Measurements from ENCODE around the gene LMX1A. TPM values are rescaled to one million over a fixed set of nuclear protein-coding genes. Genes with fewer than 3 reads are reported as not detected.

LMX1A gene
- total RNA-seq, 1 experiment from 2014 or later, result not detected

DNA sequence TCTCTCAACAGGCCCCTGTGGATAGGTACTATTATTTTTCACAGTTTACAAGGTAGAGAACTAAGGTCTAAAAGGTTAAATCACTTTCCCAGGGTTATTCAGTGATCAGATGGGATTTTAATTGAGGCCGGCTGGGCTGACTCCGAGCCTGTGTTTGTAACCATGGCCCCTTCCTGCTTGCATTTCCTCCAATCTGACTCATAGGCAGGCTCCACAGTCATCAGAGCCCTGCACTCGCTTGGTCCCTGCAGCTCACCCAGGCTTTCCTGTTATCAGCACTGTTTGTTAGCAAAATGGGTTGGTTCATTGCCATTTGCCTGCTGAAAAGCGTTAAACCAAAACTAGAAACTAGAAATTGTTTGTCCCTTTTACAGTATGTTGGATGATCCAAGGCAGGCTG lies 41.4 kb upstream of the LMX1A start:
- Mint-ChIP-seq H3K4me1 (ENCODE audit: insufficient read depth, unreplicated experiment) (peaks cover 13% of the 10 kb centered on the region), H3K9me3 (ENCODE audit: unreplicated experiment) (no peaks in the 10 kb centered on the region), H3K4me3 (ENCODE audit: unreplicated experiment) (no peak overlapping the region), H3K27ac (ENCODE audit: low read depth, unreplicated experiment) (no peak overlapping the region), H3K36me3 (ENCODE audit: insufficient read depth, unreplicated experiment) (no peaks in the 10 kb centered on the region), H3K27me3 (ENCODE audit: insufficient read depth, unreplicated experiment) (peaks cover 33% of the 10 kb centered on the region)
- ChIA-PET POLR2A (interaction anchor here (1.5 kb wide), 1 partner anchor 15 kb away, joined by 6 read pairs; no protein-coding TSS in a partner anchor), CTCF (interaction anchor here (0.7 to 11.8 kb wide), 9 partner anchors 9 to 530 kb away, joined by 3 to 557 read pairs (median 4); no protein-coding TSS in a partner anchor)
- intact Hi-C loops (cut with micrococcal nuclease), result loop anchor here (10.0 kb wide), 1 partner anchor 317 kb away; no protein-coding TSS in a partner anchor
- no TSS peak for BruUV-seq (replicated peaks)
- DNase-seq (ENCODE audit: unreplicated experiment), result peak; percentile 34
- TF ChIP-seq, protein P1, sequence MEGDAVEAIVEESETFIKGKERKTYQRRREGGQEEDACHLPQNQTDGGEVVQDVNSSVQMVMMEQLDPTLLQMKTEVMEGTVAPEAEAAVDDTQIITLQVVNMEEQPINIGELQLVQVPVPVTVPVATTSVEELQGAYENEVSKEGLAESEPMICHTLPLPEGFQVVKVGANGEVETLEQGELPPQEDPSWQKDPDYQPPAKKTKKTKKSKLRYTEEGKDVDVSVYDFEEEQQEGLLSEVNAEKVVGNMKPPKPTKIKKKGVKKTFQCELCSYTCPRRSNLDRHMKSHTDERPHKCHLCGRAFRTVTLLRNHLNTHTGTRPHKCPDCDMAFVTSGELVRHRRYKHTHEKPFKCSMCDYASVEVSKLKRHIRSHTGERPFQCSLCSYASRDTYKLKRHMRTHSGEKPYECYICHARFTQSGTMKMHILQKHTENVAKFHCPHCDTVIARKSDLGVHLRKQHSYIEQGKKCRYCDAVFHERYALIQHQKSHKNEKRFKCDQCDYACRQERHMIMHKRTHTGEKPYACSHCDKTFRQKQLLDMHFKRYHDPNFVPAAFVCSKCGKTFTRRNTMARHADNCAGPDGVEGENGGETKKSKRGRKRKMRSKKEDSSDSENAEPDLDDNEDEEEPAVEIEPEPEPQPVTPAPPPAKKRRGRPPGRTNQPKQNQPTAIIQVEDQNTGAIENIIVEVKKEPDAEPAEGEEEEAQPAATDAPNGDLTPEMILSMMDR (IDR thresholded peaks at IDR 0.05; ENCODE audit: unreplicated experiment), result no peak

DNA sequence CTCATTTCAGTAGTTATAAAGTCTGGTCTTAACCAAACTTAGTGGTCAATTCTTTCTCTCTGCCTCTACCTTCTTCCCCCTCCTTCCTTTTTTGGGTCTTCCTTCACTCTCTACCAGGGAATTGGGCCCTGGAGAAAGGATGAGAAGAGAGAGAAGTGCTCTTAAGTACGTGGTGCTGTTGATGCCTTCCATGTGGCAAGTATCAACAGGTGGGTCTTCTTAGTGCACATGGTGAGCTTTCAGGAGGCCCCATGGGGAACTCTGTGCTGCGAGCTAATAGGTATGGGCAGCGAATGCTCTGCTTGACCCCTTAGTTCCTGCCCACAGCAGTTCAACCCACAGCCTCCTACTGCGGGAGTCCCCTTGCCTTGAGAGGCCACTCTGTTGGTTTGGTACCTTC lies 39.4 kb upstream of the LMX1A start:
- Mint-ChIP-seq H3K4me1 (ENCODE audit: insufficient read depth, unreplicated experiment) (peaks cover 18% of the 10 kb centered on the region), H3K36me3 (ENCODE audit: insufficient read depth, unreplicated experiment) (no peaks in the 10 kb centered on the region), H3K27me3 (ENCODE audit: insufficient read depth, unreplicated experiment) (peaks cover 53% of the 10 kb centered on the region), H3K9me3 (ENCODE audit: unreplicated experiment) (no peaks in the 10 kb centered on the region), H3K27ac (ENCODE audit: low read depth, unreplicated experiment) (no peak overlapping the region), H3K4me3 (ENCODE audit: unreplicated experiment) (no peak overlapping the region)
- TF ChIP-seq, protein P1 (IDR thresholded peaks at IDR 0.05; ENCODE audit: unreplicated experiment), result no peak
- intact Hi-C loops (cut with micrococcal nuclease), result loop anchor here (10.0 kb wide), 1 partner anchor 319 kb away; no protein-coding TSS in a partner anchor
- no TSS peak for BruUV-seq (replicated peaks)
- ChIA-PET CTCF (interaction anchor here (0.7 to 11.8 kb wide), 8 partner anchors 11 to 376 kb away, joined by 3 to 557 read pairs (median 92); no protein-coding TSS in a partner anchor), POLR2A (no interaction called here)
- DNase-seq (ENCODE audit: unreplicated experiment), result no peak

DNA sequence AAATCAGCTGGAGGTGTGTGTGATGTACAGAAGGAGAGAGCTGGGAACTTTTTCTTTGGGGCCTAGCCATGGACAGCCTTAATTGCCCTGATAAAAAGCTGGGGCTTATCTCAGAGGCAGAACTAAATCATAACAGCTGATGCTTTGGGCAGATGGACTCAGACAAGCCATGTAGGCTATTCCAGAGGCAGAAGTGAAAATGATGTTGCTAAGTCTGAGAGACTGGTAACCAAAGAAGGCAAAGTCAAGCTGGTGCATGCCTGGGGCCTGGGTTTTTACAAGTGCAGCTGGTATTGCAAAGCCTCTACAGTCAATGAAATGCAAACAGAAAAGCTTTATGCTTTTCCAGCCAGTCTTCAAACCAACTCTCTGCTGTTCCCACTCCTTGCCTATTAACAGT lies 39.0 kb upstream of the LMX1A start:
- TF ChIP-seq, protein P1 (IDR thresholded peaks at IDR 0.05; ENCODE audit: unreplicated experiment), result no peak
- DNase-seq (ENCODE audit: unreplicated experiment), result no peak
- intact Hi-C loops (cut with micrococcal nuclease), result loop anchor here (10.0 kb wide), 1 partner anchor 319 kb away; no protein-coding TSS in a partner anchor
- Mint-ChIP-seq H3K27me3 (ENCODE audit: insufficient read depth, unreplicated experiment) (peaks cover 58% of the 10 kb centered on the region), H3K4me1 (ENCODE audit: insufficient read depth, unreplicated experiment) (peaks cover 18% of the 10 kb centered on the region), H3K36me3 (ENCODE audit: insufficient read depth, unreplicated experiment) (no peaks in the 10 kb centered on the region), H3K9me3 (ENCODE audit: unreplicated experiment) (no peaks in the 10 kb centered on the region), H3K4me3 (ENCODE audit: unreplicated experiment) (no peak overlapping the region), H3K27ac (ENCODE audit: low read depth, unreplicated experiment) (no peak overlapping the region)
- POLR2A ChIA-PET, result interaction anchor here (0.9 to 1.0 kb wide), 2 partner anchors 197 to 203 kb away, joined by 3 read pairs; no protein-coding TSS in a partner anchor
- no TSS peak for BruUV-seq (replicated peaks)
- CTCF ChIA-PET, result interaction anchor here (0.7 to 11.8 kb wide), 8 partner anchors 12 to 376 kb away, joined by 3 to 557 read pairs (median 92); no protein-coding TSS in a partner anchor

DNA sequence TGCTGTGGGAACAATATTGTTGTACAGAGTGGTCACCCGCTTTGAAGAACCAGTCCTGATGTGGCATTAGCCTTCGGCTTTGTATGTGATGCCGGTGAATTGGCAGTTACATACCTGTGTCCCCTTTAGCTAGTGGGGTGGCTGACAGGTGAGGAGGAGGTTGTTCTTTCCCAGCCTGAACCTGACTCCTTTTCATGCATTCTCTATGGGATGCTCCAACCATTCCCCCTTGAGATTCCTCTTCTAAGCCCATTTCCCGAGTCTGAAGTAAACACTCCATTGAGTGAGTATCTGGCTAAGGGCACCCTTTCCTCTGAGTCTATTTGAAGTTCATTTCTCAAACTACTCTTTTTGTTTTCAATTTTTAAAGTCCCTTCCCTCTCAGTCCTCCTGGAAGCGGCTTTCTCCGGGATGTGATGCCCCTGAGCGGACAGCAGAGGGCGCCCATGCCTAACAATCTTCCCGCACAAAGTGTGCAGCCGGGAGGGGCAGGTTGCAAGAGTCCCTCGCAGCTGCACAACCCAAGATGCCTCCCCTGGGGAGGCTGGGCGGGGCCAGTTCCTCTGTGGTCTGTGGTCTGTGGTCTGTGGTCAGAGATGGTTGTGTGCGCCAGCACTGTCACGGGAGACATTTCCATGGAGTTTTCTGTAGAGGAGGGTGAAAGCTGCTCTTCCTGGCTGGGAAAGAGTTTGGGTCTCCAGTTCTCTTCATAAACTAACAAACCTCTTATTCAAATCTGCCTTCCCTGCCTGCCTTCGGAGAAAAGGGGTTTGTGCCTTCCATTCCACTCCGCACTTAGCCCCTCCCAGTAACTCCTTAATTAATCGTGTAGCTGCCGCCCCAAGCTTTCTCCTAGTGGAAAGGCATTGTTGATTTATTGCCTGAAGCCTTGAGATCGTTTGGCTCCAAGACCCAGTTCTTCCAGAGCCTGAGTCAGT lies 36.4 kb upstream of the LMX1A start:
- TF ChIP-seq, protein P1 (IDR thresholded peaks at IDR 0.05; ENCODE audit: unreplicated experiment), result peak; percentile 98
- POLR2A ChIA-PET, result interaction anchor here (0.8 to 2.1 kb wide), 5 partner anchors 9 to 437 kb away, joined by 3 to 13 read pairs (median 4); partner anchors contain the start of gene ALDH9A1
- H3K4me1 Mint-ChIP-seq (ENCODE audit: insufficient read depth, unreplicated experiment), result peaks cover 18% of the 10 kb centered on the region
- peak overlapping the region; percentile 47 for H3K4me3 Mint-ChIP-seq (ENCODE audit: unreplicated experiment)
- intact Hi-C loops (cut with micrococcal nuclease), result loop anchor here (1.0 to 10.0 kb wide), 4 partner anchors 11 to 519 kb away; no protein-coding TSS in a partner anchor
- no peak overlapping the region for H3K27ac Mint-ChIP-seq (ENCODE audit: low read depth, unreplicated experiment)
- no TSS peak for BruUV-seq (replicated peaks)
- no peaks in the 10 kb centered on the region for H3K9me3 Mint-ChIP-seq (ENCODE audit: unreplicated experiment)
- CTCF ChIA-PET, result interaction anchor here (0.6 to 11.8 kb wide), 88 partner anchors 9 to 1524 kb away, joined by 3 to 557 read pairs (median 4); no protein-coding TSS in a partner anchor
- peaks cover 6% of the 10 kb centered on the region for H3K36me3 Mint-ChIP-seq (ENCODE audit: insufficient read depth, unreplicated experiment)
- H3K27me3 Mint-ChIP-seq (ENCODE audit: insufficient read depth, unreplicated experiment), result peaks cover 83% of the 10 kb centered on the region
- DNase-seq (ENCODE audit: unreplicated experiment), result peak; percentile 88
